Measurements from ENCODE around the gene C14orf132. TPM values are rescaled to one million over a fixed set of nuclear protein-coding genes. Genes with fewer than 3 reads are reported as not detected.

The C14orf132 gene
- total and polyA plus RNA-seq, 2 donors (not counting 1 experiment from before 2014, with no cell fraction given): 0.30 to 0.85 TPM

DNA sequence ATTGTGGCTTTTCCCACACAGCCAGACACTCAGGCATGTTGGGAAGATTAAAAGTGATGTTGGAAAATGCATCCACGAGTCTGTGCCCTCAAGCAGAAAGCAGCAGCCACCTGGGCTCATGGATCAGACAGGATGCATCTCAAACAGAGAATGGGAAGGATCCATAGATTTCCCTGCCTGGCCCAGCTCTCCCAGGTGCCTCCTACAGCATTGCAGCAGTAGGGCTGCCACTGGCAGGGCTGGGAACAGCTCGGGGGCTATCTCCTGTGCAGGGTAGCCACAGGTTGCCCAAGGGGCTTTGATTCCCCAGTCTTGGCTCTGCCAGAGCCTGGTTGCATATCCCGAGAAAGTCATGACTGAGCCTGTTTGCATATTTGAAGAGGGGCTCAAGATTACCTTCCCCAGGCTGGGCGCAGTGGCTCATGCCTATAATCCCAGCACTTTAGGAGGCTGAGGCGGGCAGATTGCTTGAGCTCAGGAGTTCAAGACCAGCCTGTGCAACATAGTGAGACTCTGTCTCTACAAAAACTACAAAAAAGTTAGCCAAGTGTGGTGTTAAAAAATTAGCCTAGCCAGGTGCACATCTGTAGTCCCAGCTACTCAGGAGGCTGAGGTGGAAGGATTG lies 19.5 kb downstream of the C14orf132 start:
- Histone ChIP-seq H3K9me3 (ENCODE audit: control extremely low read depth in 1 of 3, control insufficient read depth in 2 of 3, insufficient read depth in 1 of 3, low read length in 2 of 3) (no peaks in the 10 kb centered on the region), H3K36me3 (replicated peaks in 1 of 2; ENCODE audit: control extremely low read depth in 1 of 2, control insufficient read depth in 1 of 2, extremely low read depth in 1 of 2, insufficient read depth in 2 of 2, low read length in 1 of 2) (no peaks in the 10 kb centered on the region), H3K9ac (ENCODE audit: low read length) (no peak overlapping the region), H3K27me3 (replicated peaks in 1 of 4; ENCODE audit: control extremely low read depth in 1 of 4, control insufficient read depth in 3 of 4, insufficient read depth in 4 of 4, low read length in 3 of 4) (peaks cover 0 to 7% (median 4%) of the 10 kb centered on the region in 4 experiments), H3K79me2 (ENCODE audit: control insufficient read depth, insufficient read depth, low read length) (no peaks in the 10 kb centered on the region), H3K4me1 (ENCODE audit: control insufficient read depth in 2 of 2, insufficient read depth in 2 of 2, low read length in 2 of 2) (no peaks in the 10 kb centered on the region), H3K27ac (ENCODE audit: low read length in 2 of 2) (no peak overlapping the region), H3K4me2 (replicated peaks; ENCODE audit: low read depth, low read length, poor library complexity, severe bottlenecking) (no peak overlapping the region), H4K20me1 (ENCODE audit: control insufficient read depth, insufficient read depth, low read length, poor library complexity, severe bottlenecking) (no peaks in the 10 kb centered on the region), H2AFZ (ENCODE audit: insufficient read depth, low read depth, low read length, poor library complexity, severe bottlenecking) (no peak overlapping the region), H3K4me3 (ENCODE audit: control extremely low read depth in 1 of 5, extremely low read depth in 1 of 5, insufficient read depth in 1 of 5, low read depth in 2 of 5, low read length in 4 of 5) (no peak overlapping the region)
- Mint-ChIP-seq H3K27me3 (peaks cover 53% of the 10 kb centered on the region), H3K9me3 (ENCODE audit: insufficient read depth) (no peaks in the 10 kb centered on the region), H3K4me3 (no peak overlapping the region), H3K27ac (no peak overlapping the region), H3K4me1 (no peaks in the 10 kb centered on the region)
- 76% methylated on average over 4 of the region's 5 CpGs for WGBS (ENCODE audit: insufficient coverage)
- ChIA-PET CTCF (no interaction called here), POLR2A (no interaction called here)
- no peak for ATAC-seq (ENCODE audit: low read depth)
- DNase-seq: no peak
- intact Hi-C loops (cut with micrococcal nuclease): no loop called here
- no peak for TF ChIP-seq EZH2 (IDR thresholded peaks at IDR 0.05; ENCODE audit: borderline replicate concordance, insufficient read depth, low read depth, low read length, poor library complexity, severe bottlenecking)
- TF ChIP-seq, protein P1, sequence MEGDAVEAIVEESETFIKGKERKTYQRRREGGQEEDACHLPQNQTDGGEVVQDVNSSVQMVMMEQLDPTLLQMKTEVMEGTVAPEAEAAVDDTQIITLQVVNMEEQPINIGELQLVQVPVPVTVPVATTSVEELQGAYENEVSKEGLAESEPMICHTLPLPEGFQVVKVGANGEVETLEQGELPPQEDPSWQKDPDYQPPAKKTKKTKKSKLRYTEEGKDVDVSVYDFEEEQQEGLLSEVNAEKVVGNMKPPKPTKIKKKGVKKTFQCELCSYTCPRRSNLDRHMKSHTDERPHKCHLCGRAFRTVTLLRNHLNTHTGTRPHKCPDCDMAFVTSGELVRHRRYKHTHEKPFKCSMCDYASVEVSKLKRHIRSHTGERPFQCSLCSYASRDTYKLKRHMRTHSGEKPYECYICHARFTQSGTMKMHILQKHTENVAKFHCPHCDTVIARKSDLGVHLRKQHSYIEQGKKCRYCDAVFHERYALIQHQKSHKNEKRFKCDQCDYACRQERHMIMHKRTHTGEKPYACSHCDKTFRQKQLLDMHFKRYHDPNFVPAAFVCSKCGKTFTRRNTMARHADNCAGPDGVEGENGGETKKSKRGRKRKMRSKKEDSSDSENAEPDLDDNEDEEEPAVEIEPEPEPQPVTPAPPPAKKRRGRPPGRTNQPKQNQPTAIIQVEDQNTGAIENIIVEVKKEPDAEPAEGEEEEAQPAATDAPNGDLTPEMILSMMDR (IDR thresholded peaks at IDR 0.05): no peak

DNA sequence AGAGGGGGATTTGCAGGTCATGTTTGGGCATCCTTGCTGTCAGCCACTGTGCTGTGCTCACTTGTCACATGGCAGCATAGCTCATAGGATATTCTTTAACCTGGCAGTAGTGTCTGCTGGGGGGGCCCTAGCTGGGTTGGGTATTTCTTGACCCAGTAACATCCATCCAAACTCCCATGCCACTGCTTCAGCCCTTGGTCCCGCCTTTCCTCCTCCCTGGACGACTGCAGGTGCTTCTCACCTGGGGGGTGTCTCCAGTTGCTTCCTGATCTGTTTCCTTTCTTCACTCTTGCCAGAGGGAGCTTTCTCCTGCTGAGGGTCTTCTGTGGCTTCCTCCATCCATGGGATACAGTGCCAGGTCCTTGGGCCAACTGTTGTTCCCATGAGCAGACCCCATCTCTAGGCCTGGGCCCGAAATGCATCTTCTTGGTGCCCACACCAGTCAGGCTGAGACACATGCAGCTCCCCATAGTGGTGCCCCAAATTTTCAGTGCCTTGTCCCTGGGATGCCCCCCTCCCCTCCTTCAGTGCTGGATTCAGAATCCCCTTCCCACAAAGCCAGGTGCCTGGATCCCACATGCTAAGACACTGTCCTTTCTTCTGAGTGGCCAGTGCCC lies 20.5 kb downstream of the C14orf132 start:
- Histone ChIP-seq H4K20me1 (ENCODE audit: control insufficient read depth, insufficient read depth, low read length, poor library complexity, severe bottlenecking) (no peaks in the 10 kb centered on the region), H3K27ac (ENCODE audit: low read length in 2 of 2) (no peak overlapping the region), H3K27me3 (replicated peaks in 1 of 4; ENCODE audit: control extremely low read depth in 1 of 4, control insufficient read depth in 3 of 4, insufficient read depth in 4 of 4, low read length in 3 of 4) (peaks cover 0 to 7% (median 4%) of the 10 kb centered on the region in 4 experiments), H3K79me2 (ENCODE audit: control insufficient read depth, insufficient read depth, low read length) (no peaks in the 10 kb centered on the region), H3K4me1 (ENCODE audit: control insufficient read depth in 2 of 2, insufficient read depth in 2 of 2, low read length in 2 of 2) (no peaks in the 10 kb centered on the region), H3K4me3 (ENCODE audit: control extremely low read depth in 1 of 5, extremely low read depth in 1 of 5, insufficient read depth in 1 of 5, low read depth in 2 of 5, low read length in 4 of 5) (no peak overlapping the region), H3K4me2 (replicated peaks; ENCODE audit: low read depth, low read length, poor library complexity, severe bottlenecking) (no peak overlapping the region), H3K9me3 (ENCODE audit: control extremely low read depth in 1 of 3, control insufficient read depth in 2 of 3, insufficient read depth in 1 of 3, low read length in 2 of 3) (no peaks in the 10 kb centered on the region), H3K9ac (ENCODE audit: low read length) (no peak overlapping the region), H2AFZ (ENCODE audit: insufficient read depth, low read depth, low read length, poor library complexity, severe bottlenecking) (no peak overlapping the region), H3K36me3 (replicated peaks in 1 of 2; ENCODE audit: control extremely low read depth in 1 of 2, control insufficient read depth in 1 of 2, extremely low read depth in 1 of 2, insufficient read depth in 2 of 2, low read length in 1 of 2) (no peaks in the 10 kb centered on the region)
- Mint-ChIP-seq H3K4me3 (no peak overlapping the region), H3K27ac (no peak overlapping the region), H3K4me1 (no peaks in the 10 kb centered on the region), H3K27me3 (peaks cover 49% of the 10 kb centered on the region), H3K9me3 (ENCODE audit: insufficient read depth) (no peaks in the 10 kb centered on the region)
- CTCF ChIA-PET: no interaction called here
- DNase-seq: no peak
- POLR2A ChIA-PET: no interaction called here
- TF ChIP-seq EZH2 (IDR thresholded peaks at IDR 0.05; ENCODE audit: borderline replicate concordance, insufficient read depth, low read depth, low read length, poor library complexity, severe bottlenecking): no peak
- TF ChIP-seq, protein P1 (IDR thresholded peaks at IDR 0.05): no peak
- WGBS (ENCODE audit: insufficient coverage): 72% methylated on average over 3 of the region's 3 CpGs
- no peak for ATAC-seq (ENCODE audit: low read depth)
- intact Hi-C loops (cut with micrococcal nuclease): no loop called here

All from B cell (primary cell).